GM21423 (cell line): Measurements from ENCODE around the gene NNMT.
"Not testable (repeated sequence)": the region's sequence is repeated elsewhere in the genome, so short reads cannot be mapped to it uniquely, and the experiment has no call there.

Experiments
- ATAC-seq: cut with Tn5 transposase; IDR thresholded peaks from one replicate; pipeline ENCODE4 v1.9.1; 2021; ENCODE audit warnings: mild to moderate bottlenecking, moderate library complexity; ENCODE audit not compliant: unreplicated experiment

The NNMT gene

GRCh38 chr11:114307524-114308203 lies 11.5 kb downstream of the NNMT start:
- ATAC-seq = no peak

- ATAC-seq = no peak
Measured at GRCh38 chr11:114308689-114309089, 12.5 kb downstream of the NNMT start.

GRCh38 chr11:114309517-114309916 lies 13.3 kb downstream of the NNMT start:
- ATAC-seq = no peak

DNA sequence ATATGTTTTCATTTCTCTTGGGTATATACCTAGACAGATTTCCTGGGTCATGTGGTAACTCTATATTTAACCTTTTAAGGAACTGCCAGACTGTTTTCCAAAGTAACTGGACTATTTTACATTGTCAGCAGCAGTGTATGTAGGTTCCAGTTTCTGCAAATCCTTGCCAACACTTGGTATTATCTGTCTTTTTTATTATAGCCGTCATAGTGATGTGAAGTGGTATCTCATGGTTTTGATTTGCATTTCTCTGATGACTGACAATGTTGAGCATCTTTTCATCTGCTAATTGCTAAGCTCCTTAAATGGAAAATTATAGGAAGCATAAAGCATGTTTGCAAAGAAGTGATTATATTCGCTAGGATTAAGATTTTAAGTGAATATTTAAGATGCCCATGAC lies 13.9 kb downstream of the NNMT start:
- no peak for ATAC-seq

DNA sequence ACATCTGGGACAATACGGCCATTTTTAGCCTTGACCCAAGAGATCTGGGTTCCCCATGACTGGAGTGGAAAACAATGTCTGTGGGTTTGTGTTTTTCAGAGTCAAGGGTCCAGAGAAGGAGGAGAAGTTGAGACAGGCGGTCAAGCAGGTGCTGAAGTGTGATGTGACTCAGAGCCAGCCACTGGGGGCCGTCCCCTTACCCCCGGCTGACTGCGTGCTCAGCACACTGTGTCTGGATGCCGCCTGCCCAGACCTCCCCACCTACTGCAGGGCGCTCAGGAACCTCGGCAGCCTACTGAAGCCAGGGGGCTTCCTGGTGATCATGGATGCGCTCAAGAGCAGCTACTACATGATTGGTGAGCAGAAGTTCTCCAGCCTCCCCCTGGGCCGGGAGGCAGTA lies 15.7 kb downstream of the NNMT start:
- ATAC-seq = no peak

DNA sequence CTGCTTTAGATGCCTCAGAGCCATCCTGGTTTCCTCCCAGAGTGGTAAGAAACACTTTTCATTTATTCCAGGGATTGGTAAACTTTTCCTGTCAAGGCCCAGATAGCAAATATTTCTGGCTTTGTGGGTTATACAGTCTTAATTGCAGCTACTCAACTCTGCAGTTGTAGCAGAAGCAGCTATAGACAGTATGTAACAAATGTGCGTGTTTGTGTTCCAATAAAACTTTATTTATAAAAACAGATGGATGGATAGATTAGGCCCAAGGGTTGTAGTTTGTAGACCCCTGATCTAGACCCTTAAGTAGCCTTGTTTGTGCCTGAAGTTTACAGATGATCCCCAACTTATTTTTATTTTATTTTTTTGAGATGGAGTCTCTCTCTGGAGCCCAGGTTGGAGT lies 17.9 kb downstream of the NNMT start:
- no peak for ATAC-seq

- no peak for ATAC-seq
Measured at GRCh38 chr11:114315749-114316368, 19.7 kb downstream of the NNMT start.

DNA sequence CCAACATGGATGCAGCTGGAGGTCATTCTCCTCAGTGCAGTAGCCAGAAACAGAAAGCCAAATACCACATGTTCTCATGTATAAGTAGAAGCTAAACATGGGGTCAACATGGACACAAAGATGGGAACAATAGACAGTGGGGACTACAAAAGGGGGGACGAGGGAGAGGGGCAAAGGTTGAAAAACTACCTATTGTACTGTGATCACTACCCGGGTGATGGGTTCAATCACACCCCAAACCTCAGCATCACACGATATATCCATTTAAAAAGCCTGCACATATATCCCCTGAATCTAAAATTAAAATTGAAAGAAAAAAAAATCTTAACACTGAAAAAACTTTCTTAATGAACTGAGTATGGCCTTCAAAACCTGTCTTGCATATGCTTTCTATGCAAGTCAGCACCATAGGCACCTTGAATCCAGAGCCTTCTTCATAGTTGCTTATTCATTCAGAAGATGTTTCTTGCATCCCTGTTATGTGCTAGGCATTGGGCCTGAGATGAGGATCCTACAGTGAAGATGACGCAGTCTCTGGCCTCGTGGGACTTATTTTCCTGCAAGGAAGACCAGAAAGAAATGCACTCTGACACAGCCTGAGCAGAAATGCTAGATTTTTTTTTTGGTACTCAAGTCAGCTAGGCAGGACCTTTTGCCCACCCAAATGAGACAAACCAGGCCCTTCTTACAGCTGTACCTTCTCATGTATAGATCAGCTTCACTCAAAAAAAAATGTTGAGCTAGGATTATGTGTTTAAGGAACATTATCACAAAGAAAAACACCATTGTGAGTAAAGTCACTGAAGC lies 21.0 kb downstream of the NNMT start:
- ATAC-seq = no peak

GRCh38 chr11:114317787-114318137 lies 21.6 kb downstream of the NNMT start:
- ATAC-seq = no peak

GRCh38 chr11:114318361-114318760 lies 22.2 kb downstream of the NNMT start:
- no peak for ATAC-seq

DNA sequence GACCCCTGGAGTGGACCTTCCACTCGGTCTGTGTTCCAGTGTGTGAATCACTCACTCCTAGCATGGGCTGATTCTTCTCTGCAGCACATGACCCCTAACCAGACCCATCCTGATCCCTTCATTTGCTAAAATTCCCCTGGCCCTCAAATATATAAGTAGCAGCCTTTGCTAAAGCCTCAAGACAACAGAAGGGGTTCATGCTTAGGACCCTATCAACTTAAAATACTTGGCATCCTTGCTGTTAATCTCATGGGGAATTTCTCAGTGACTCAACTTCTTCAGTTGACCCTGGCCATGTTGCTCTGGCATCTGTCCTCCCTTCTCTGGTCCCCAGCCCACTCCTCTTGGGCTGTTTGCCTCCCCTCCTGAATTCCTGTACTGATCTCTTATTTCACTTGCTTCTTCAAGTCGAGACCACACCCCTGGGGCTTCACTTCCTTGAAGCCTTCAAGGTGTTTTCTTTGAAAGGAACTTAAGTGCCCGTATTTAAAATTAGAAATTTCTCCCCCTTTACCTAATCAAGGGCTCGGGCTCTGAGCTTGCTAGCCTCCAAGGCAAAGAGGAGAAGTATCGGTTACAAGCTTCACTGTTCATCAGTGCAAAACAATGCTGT lies 23.6 kb downstream of the NNMT start:
- ATAC-seq = no peak

DNA sequence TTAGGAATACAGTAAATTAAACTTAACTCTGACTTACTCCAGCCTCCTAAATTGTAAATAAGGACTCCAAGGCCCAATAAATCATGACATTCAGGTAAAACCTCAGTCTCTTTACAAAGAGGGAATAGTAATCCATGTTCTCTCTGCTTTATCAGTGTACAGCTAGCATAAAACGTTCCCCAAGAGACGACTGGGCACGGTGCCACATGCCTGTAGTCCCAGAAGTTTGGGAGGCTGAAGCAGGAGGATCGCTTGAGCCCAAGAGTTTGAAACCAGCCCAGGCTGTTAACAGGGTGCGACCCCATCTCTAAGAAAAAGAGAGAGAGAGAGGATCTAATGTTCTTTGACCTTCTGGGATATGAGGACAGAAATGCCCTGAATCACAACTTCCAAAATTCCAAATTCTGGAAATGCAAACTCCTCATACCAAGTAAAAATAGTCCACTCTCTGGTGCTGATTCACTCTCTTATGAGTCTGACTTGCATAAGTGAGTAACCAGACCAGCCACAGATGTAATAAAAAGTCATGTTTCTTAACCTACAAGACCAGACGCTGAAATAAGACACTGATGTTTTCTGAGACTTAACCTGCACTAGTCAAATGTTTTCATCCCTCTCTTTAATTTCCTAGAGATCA lies 25.5 kb downstream of the NNMT start:
- no peak for ATAC-seq

- ATAC-seq = no peak
Measured at GRCh38 chr11:114322934-114323333, 26.7 kb downstream of the NNMT start.

GRCh38 chr11:114326151-114326550 lies 30.0 kb downstream of the NNMT start:
- ATAC-seq = no peak

DNA sequence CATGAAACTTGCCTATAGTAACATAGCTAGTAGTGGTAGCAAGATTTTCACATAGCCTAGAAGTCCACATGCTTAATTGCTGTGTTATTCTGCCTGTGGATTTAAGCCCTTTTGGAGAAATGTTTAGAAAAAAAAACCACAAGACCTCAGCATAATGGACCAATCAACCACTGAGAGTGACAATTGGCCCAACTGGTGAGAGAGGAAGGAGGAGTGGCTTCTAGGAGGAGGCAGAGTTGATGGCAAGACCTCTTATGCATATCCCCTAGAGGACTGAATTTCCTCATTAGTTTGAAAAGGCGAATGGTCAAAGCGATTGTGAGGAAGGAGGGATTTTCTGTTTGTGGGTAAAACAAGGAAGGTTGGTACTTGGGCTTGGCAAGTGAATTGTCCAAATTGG lies 30.6 kb downstream of the NNMT start:
- ATAC-seq = no peak

DNA sequence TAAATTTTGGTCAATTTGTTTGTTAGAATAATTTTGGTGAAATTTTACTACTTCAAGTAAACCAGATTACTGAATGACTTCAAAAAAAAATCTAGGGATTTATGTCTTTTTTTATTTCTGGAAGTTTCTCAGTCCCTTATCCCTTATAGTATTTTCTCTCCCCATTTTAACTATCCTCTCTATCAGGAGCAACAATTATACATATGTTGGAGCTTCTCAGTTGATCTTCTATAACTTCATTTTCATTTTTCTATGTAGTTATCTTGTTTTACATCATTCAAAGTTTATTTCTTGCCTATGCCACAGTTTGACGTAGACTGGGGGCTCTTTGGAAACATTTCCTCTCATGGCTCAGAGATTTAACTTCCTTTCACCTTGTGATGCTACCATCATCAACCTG lies 34.2 kb downstream of the NNMT start:
- ATAC-seq = no peak

DNA sequence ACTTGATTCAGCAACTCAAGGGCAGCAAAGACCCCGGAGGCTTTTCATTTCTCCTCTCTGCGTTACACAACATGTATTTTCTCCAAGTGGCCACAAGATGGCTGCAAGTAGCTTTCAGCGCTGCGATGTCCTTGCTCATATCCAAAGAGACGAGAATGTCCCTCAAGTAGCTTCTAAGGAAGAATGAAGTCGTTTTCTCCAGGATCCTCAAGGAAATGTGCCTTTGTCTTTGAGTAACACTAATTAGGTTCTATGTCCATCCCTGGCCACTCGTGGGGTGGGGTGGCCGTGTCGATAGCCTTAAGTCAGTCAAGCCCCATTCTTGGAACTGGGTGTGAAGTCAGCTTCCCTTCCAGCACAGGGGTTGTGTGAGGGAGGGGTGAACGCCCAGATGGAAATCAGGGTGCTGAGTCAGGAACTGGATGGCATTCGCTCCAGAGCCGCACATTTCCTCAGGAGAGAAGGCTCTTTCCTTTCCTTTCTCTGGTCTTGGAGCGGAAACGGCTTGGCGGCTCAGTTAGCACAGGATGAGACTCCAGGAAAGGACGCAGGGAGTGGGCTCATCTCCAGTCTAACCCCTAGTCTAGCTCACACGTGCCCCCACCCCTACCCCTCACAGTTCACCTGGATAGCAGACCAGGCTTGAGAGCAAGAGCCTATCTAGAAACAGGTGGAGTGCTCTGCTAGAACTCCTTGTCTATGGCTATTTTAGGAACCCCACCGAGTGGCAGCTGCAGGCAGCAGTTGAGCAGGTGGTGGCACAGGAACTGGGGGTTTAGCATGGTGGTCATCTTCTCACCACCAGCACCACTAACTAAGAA lies 44.3 kb downstream of the NNMT start:
- ATAC-seq = no peak

- not testable (repeated sequence) for ATAC-seq
Measured at GRCh38 chr11:114341667-114342066, 45.5 kb downstream of the NNMT start.

DNA sequence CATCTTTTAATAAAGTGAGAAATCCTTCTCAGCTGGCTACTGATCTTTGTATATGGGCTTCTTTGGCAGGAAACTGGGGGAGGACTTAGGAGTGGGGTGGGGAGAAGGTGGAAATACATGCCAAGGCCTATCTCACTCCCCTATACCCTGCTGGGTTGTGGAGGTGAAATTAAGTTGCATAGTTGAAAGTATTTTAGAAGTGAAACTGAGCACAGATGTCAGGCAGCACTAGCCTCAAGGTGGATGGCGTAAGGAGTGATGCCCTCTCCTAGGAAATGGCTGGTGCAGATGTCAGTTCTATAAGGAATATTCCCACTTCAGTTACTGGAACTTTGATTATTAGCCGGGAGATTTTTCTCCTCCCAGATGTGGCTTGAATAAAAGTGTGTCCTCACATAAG lies 46.3 kb downstream of the NNMT start:
- ATAC-seq = no peak

GRCh38 chr11:114343020-114343419 lies 46.8 kb downstream of the NNMT start:
- ATAC-seq = no peak
